GM19240 (cell line): ENCODE data around the gene ZNF467.

ENCODE experiments used
- DNase-seq: peaks from one replicate; pipeline ENCODE4 v3.0.0; 2011; ENCODE audit warnings: low spot score; ENCODE audit not compliant: insufficient read length

The ZNF467 gene

DNA sequence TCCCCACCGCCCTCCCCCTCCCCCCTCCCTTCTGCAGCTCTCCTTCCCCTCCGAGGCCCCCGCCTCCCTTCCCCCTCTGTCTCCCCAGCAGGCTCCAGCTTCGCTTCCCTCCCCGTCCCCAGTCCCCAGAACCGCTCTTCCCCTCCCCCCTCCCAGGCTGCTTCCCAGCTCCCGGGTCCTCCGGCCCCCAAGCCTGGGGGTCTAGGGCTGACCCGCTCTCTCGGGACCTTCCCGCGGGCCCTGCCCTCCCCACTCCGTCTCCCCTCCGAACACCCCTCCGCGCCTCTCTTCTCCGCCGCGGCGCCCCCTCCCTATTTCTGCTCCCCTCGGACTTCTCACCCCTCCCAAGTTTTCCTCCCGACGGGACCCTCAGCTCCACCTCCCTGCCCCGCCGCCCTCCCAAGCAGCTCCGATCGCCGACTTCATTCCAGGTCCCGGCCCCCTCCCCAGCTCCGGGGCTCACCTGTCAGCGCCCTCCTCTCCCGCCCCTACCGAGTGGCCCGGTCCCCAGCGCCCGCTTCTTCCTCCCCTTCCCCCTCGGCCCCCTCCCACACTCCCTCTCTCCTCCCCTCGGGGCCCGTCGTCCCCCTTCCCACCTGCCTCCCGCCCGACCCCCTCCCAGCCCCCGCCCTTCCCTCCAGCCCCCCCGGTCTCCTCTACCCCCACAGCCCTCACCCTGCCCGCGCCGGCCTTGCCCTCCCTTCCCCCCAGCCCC is 990 bp downstream of the ZNF467 start:
- DNase-seq, result no peak

DNA sequence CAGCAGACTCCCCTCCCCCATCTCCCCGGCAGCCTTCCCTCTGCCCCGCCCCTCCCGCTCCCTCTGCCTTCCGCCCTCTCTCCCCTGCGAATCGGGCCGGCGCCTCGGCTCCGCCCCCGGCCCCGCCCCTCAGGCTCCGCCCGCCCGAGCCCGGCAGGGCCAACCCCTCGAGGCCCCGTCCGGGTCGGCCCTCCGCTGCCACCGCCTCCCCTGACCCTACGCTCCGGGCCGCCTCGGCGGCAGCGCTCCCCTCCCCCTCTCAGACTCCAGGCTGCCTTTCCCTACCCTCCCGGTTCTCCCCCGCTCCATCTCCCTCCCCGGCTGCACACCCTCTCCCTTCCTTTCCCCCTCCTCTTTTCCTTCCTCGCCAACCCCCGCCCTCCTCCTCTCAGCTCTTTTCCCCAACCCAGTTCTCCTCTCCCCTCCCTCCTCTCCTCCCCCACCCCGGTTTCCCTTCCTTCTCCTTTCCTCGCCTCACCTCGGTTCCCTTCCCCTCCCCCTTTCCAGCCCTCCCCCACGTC is 1.6 kb downstream of the ZNF467 start:
- DNase-seq, result peak; percentile 96

DNA sequence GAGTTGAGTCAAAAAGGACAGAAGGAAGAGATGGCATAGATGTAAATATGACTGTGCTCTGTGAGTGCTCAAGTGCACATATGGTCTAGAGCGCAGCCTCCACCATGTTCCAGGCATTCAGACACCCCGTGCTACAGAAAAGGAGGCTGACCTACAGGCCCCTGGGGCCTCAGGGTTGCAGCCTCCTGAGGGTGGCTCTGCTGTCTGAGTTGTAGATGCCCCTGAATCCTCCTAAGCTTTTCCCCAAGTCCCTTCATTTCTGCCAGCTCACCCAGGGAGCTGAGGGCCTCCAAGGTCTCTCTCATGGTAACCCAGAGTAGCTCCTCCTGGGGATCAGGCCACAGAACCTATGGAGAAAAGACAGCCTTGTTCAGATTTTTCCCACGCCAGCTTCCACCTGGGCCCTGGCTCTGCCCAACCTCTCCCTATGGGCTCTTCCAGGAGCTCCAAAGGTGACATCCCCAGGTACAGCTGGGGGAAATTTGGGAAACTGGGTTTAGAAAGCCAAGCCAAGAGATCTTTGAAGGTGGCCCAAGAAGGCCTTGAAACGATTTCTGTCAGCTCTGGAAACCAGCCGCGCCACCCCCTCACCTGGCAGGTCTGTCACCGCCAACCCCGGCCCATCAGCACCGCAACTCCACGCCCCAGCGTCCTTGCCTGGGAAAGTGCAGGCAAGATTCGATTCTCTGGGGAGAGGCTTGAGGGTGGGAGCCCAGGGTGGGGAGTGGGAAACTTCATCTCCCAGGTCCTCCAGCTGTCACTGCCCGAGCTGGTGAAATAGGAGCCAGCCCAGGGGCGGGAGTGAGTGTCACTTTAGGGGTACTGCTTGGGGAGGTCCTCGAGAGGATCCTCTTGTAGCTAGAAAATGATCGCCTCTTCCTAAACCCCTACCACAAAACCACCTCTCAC is 2.4 kb downstream of the ZNF467 start:
- no peak for DNase-seq

DNA sequence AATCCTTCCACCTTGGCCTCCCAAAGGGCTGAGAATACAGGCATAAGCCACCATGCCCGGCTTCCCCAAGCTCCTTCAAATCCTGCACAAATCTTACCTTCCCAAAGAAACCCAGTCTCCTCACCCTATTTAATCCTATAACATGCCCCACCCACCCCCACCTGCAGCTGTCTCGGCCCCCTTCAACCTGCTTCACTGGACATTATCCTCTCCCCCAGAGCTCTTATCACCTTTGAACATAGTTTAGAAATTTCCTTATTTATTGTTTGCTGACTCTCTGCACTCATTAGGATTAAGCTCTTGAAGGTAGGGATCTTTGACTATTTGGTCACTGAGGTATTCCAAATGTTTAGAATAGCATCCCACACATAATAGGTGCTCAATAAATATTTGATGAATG is 3.5 kb downstream of the ZNF467 start:
- no peak for DNase-seq

DNA sequence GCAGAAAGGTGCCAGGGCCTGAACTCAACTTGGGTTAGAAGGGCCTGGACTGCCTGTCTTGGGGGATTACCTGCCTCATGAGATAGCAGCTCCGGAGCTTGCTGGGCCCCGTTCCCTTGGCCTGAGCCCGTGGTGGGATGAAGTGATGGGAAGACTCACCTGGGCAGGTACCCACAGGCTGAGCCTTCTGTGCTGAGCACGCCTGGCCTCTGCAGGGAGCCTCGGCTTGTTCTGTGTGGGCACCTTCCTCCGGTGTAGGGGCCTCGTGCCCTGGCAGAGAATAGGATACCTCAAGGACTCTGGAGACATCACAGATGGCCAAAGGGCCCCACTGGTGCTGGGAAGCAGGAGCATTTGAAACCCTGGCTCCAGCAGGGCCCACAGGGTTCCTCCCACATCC is 4.5 kb downstream of the ZNF467 start:
- DNase-seq, result no peak

DNA sequence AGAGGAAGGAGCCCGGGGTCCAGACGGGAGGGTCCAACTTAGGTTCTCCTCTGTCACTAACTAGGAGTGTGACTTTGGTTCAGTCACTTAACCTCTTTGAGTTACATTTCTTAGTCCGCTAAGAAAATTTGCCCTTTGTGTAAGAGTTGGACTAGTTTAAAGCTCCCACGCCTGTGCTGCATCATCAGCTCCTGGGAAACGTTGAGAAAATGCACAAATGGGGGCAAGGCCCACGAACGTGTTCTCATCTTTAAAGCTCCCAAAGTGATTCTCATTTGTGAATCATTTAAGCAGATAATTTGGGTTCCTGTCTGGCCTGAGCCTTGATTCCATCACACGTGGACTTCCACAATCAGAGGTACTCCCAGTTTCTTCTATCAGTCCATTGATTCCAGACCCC is 6.3 kb downstream of the ZNF467 start:
- DNase-seq, result no peak

DNA sequence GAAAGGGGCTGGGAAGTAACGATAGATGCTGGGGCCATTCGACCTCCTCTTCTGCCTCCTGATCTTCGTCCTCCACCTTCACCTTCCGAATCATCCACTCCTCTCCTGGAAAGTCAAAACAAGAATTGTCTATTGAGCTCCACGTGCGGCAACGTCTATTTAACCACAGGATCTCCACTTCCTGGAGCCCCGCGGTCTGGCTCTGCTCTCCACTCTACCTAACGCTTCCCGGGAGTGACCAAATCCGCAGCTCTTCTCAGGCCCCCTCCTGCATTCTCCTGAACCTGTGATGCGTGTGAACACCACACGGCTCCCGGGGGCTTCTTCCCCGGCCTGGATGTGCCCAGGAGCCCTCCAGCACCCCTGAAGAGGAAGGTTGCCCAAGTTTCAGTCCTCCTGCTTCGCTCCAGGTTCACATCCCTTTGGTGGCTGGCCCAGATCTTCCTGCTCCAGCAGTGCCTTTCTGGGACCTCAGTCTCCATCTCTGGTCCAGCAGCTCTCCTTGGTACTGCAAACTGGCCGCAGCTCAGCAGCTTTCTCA is 7.2 kb downstream of the ZNF467 start:
- no peak for DNase-seq

DNA sequence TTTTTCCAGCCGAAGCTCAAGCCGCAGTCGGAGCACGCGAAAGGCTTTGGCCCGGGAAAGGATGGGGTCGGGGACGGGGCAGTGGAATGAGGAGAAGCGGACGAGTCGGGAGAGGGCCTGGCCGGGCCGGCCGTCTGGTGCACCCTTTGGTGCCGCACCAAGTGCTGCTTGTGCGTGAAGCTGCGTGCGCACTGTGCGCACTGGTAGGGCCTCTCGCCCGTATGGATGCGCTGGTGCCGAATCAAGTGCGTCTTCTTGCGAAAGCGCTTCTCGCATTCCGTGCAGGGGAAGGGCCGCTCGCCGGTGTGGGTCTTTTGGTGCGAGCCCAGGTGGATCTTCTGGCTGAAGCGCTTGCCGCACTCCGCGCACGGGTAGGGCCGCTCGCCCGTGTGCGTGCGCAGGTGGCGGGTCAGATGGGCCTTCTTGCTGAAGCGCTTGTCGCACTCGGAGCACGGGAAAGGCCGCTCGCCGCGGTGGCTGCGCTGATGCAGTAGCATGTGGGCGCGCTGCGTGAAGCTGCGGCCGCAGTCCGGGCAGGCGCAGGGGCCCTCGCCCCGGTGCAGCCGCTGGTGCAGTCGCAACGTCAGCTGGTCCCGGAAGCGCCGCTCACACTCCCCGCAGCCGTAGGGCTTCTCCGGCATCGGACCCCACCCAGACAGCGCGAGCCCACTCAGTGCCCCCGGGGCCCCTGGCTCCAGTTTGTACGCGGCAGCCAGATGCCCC is 7.8 kb downstream of the ZNF467 start:
- no peak for DNase-seq

DNA sequence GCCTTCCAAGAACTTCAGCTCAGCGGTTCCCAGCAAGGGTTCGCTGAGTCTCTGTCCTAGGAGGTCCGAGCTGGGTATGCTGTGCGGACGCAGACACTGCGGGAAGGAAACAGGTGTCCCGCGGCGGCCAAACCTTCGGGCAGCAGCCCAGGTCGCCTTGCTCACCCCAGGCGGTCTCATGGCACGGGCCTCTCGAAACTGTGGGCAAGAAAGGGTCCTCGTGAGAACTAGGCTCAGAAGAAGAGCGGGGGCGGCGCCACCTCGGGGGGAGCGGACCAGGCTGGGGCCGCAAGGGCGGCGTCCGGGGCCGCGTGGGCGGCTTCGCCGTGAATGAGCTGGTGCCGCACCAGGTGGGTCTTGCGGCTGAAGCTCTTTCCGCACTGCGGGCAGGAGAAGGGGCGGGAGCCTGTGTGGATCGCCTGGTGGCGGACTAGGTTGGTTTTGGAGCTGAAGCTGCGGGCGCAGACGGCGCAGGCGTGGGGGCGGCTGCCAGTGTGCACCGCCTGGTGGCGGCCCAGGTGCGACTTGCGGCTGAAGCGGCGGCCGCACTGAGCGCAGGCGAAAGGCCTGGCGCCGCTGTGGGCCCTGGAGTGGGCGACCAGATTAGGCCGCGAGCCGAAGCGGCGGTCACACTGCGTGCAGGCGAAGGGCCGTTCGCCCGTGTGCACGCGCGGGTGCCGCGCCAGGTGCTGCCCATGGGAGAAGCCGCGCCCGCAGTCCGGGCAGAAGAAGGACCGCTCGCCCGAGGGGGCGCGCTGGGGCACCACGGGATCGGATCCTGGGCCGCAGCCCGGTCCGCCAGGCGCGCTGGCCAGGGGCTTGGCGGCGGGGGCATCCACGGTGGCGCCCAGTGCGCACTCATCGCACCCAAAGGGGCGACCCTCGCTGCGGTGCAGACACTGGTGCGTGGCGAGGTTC is 8.6 kb downstream of the ZNF467 start:
- DNase-seq, result no peak

DNA sequence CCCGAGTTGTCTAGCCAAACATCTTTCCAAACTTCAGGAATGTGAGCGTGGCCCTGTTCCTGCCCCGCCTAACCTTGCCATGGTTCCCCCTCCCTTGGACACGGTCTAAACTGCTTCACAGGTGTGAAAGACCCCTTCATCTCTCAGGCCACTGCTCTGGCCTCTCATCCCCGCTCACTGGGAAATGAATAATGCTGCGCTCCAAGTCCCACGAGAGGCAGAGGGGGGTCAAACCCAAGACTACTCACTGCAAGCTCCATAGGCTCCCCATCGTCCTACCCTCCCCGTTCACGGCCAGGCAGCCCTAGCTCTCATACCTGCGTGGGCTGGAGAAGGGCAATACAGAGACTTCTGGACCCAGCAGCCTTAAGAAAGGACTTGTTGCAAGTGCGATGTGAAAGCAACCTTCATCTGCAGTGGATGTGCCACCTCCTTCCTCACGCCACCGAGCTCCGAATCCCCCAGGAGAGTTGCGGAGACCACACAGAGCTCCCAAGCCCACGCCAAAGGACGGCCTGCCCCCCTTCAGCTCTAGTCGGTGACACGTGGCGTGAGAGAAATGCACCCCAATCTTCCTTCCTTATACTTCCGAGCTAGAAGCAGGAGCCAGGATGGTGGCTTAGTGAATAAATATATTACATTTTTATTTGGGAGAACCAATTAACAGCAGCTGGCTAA is 9.7 kb downstream of the ZNF467 start:
- DNase-seq, result no peak

DNA sequence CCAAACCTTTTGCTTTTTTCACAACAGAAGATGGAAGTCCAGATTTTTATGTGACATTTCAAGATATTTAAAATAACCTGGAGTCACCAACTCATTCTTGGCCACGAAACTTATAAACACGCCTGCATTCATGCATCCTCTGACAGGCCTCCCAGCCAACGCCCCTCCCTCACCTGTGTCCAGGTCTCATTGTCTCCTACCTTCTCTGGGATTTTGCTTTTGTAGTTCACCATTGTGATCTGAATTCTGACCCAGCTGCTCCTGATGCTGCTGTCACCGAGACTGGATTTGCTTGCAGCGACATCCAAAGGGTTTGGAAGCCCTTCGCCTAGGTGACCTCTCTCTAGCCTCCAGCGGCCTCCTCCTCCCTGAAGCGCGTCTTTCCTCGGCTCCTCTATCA is 10.8 kb downstream of the ZNF467 start:
- DNase-seq, result no peak

DNA sequence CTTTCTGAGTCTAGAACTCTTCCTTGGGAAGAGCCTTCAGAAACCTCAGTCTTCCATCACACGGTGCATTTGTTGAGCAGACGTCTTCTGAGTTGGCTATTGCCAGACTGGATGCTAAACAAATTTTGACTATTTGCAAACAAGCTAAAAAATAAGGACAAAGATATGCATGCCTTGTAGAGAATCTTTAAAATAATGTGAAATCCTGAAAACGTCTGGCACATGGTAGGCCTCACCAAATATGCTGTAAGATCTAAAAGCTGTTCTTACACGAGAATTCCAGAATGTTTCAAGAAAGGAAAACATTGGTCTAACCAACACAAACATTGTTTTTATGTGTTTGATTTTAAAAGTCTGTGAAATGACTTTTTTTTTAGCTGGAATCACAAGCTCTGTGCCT is 11.3 kb downstream of the ZNF467 start:
- DNase-seq, result no peak

DNA sequence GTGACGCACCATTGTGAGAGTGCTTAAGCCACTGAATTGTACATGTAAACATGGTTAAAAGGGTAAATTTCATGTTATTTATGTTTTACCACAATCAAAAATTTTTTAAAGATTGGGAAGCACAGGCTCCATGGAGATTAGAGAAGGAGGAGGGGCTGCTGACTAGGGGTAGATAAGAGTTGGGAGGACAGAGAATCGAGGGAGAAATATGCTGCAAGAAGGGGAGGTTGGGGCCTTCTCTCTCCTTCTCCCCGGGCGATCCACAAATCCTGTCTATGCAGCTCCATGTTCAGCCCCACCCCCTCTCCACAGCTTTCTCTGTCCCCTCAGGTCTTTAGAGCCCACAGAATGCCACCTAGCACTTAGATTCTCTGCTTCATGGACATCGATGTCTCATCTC is 12.1 kb downstream of the ZNF467 start:
- DNase-seq, result no peak

DNA sequence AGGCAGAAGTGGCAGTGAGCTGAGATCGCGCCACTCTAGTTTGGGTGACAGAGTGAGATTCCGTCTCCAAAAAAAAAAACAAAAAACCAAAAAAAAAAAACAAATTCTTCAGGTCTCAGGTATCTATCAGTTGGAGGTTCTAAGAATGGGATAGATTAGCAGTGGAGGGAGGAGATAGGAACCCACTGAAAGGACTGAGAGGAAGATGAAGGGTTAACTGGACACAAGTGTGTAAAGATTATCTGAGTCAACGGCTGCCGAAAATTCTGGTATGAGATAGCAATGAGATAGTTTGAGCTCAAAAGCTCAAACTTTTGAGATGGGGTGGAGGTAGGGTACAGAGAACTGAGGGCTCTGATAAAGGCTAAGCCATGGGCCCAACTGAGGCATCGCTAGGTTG is 12.8 kb downstream of the ZNF467 start:
- DNase-seq, result no peak

DNA sequence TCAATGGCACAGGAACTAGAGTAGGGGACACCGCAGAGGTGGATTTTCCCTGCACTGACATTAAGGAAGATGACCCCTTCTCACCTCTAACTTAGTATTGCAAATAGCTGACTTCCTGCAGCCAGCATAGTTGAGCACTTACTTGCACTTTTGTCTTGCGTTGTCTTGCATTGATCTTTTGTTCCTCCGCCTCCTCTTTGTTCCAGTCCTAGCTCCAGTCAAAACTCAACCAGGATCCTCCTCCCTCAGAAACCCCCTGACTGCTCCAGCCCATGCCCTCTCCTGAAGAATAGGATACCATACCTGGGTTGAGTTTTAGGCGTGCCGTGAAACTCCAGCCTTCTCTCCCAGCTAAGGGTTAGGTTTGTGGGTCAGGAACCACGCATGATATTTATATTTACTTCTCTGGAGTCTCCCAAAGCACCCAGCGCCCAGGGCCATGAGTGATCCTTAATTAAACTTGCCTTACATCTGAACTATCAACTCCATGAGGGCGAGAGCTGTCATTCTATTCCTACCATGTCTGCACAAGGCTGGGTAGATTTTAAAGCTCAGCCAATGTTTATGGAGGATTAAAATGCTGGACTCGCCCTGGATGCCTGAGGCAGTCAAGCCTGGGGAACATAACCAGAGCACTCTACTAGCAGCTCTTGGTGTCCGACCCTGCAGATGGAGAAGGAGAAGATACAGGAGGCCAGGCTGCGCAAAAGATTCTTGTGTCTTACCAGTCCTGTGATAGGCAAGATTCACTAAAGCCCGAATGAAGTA is 14.1 kb downstream of the ZNF467 start:
- no peak for DNase-seq

DNA sequence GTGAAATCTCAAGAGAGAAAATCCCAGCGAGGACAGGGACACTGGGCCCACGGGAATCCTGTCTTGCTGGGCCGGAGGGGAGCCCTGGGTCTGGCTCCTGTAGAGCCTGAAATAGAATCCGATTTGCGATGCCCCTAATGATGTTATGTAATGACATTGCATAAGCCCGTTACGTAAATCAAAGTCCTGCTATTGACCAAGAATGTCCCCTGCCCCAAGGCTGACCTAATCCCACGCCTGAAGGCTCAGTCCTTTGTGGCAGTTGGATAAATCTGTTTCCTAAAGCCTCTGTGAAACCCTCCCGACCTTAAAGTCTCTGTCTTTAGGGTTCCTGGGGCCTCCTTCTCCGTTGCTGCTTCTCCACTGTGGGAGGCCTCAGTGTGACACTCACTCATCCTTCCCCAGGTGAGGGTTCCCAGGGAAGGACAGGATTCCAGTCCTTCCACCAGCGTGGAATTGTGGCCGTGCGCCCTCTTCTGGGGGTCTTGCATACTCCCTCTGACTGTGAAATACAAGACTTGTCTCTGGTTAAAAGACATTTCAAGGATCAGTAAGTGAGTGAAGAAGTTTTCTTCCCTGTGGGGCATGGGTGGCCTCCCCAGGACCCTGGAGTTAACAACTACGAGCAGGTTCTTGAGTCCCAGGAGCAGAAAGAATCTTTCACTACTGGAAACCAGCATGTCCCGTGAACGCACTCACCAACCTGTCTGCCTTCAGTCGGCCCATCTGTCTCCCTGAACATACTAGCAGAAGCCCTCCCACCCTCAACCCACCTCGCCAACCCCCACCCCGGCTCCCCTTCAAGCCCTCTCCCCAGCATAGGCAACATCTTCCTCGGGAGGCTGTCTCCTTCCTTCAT is 19.8 kb downstream of the ZNF467 start:
- DNase-seq, result no peak

DNA sequence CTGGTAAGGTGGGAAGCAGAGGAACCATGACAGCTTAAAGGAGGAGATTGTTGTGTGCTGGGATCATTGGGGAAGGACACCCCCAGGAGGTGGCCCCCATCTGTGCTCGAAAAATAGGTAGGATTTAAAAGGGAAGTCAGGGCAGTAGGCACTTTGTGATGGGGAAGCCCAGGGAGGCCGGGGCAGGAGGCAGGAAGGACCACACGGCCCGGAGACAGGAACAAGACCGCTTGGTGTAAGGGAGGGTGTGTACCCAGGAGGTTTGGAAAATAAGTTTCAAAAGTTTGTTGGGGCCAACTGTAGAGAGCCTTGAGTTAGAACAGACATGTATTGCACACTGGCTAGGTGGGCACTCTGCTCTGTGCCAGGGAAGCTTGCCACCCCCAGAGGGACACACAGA is 20.7 kb downstream of the ZNF467 start:
- DNase-seq, result no peak

DNA sequence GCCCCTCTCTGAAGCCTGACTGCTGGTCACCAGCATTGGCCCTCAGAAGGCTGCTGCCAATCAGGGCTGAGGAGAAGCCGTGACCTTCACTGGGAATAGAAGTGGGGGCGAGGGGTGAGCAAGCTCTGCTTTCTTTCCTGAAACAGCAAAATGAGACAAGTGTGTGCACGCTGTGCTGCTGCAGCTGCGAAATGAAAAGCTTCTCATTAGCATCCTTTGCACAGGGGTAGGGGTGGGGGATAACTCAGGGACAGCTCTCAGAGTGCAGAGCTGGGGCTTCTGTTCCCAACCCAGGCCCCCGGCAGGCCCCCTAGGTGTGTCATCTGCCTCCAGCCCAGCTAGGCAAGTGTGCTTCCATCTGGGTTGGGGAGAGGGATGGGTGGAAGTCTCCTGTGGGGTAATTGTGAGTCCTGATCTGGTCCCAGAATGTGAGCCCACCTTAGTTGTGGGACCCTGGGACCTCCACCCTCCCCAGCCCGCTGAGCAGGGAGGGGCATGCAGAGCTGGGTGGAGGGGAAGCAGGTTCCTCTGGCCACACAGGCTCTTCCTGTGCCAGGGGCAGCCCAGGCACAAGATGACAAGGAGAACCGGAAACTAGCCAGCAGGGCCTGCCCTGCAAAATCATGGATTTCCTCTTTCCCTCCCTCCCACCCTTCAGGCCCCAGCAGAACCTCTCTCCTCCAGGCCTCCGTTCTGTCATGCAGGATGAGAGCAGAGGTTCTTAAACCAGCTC is 22.2 kb downstream of the ZNF467 start:
- no peak for DNase-seq
